ENCODE results near the gene AOC1. TPM values are rescaled to one million over a fixed set of nuclear protein-coding genes. Genes with fewer than 3 reads are reported as not detected.

Gene AOC1
- total RNA-seq, 6 experiments from 2014 or later: 2.2 to 17.5 (median 9.4) TPM; not detected in 3

- no peak for TF ChIP-seq CTCF (IDR thresholded peaks at IDR 0.05)
- no peak for TF ChIP-seq POLR2A (IDR thresholded peaks at IDR 0.05)
- H3K36me3 ChIP-seq: no peaks in the 10 kb centered on the region
- H3K4me3 ChIP-seq: no peak overlapping the region
- no peaks in the 10 kb centered on the region for H3K27me3 ChIP-seq
- ATAC-seq: no peak
- H3K4me1 ChIP-seq: no peaks in the 10 kb centered on the region
- H3K27ac ChIP-seq: no peak overlapping the region
- no peaks in the 10 kb centered on the region for H3K9me3 ChIP-seq
- peak in 1 of 3 donors; percentile 38 for DNase-seq
- 38% methylated on average over 10 of the region's 12 CpGs for WGBS (ENCODE audit: insufficient coverage, low coverage, low lambda C conversion rate, missing lambda C conversion rate)
- intact Hi-C loops (cut with DNase I): no loop called here
Measured at GRCh38 chr7:150910996-150911422, 58.7 kb downstream of the AOC1 start.

Other genes starting within 250 kb of the AOC1 start
- gene GIMAP6, start 220.1 kb upstream of the AOC1 start, total RNA-seq: 10 to 100 TPM in 1 of 6 experiments, 1 to 10 TPM in 5; 4.7 to 10.2 (median 8.4) TPM
- gene GIMAP2, start 166.8 kb upstream of the AOC1 start, total RNA-seq: 1 to 10 TPM; 4.8 to 7.4 (median 5.7) TPM
- gene GIMAP1, start 135.9 kb upstream of the AOC1 start, total RNA-seq: 1 to 10 TPM in 5 of 6 experiments, under 1 TPM in 1; 0.73 to 2.4 (median 1.8) TPM
- 1 to 10 TPM; 2.9 to 9.8 (median 8.0) TPM for gene GIMAP5, start 115.1 kb upstream of the AOC1 start, total RNA-seq
- gene TMEM176B, start 52.2 kb upstream of the AOC1 start, total RNA-seq: 1,000 to 10,000 TPM in 1 of 6 experiments, 100 to 1,000 TPM in 5; 711 to 1,315 (median 795) TPM
- gene TMEM176A, start 51.7 kb upstream of the AOC1 start, total RNA-seq: 1,000 to 10,000 TPM in 1 of 6 experiments, 100 to 1,000 TPM in 5; 441 to 1,033 (median 702) TPM
- gene KCNH2, start 125.8 kb downstream of the AOC1 start, total RNA-seq: under 1 TPM in 5 of 6 experiments, not detected in 1; 0.11 to 0.69 (median 0.18) TPM
- 1 to 10 TPM; 2.4 to 9.2 (median 5.0) TPM for gene NOS3, start 138.5 kb downstream of the AOC1 start, total RNA-seq
- gene ATG9B, start 172.0 kb downstream of the AOC1 start, total RNA-seq: under 1 TPM in 1 of 6 experiments, not detected in 5; 0.40 TPM
- gene ABCB8, start 175.9 kb downstream of the AOC1 start, total RNA-seq: 10 to 100 TPM; 22.3 to 33.8 (median 26.8) TPM
- gene ASIC3, start 196.0 kb downstream of the AOC1 start, total RNA-seq: 1 to 10 TPM in 5 of 6 experiments, under 1 TPM in 1; 0.53 to 1.2 (median 1.2) TPM
- gene CDK5, start 205.4 kb downstream of the AOC1 start, total RNA-seq: 1 to 10 TPM; 5.0 to 9.6 (median 6.1) TPM
- 100 to 1,000 TPM in 4 of 6 experiments, 10 to 100 TPM in 2; 74.0 to 140 (median 106) TPM for gene SLC4A2, start 207.1 kb downstream of the AOC1 start, total RNA-seq
- gene FASTK, start 228.3 kb downstream of the AOC1 start, total RNA-seq: 10 to 100 TPM; 33.4 to 48.8 (median 43.9) TPM
- gene TMUB1, start 231.0 kb downstream of the AOC1 start, total RNA-seq: 10 to 100 TPM; 27.7 to 63.1 (median 41.8) TPM
- gene AGAP3, start 234.0 kb downstream of the AOC1 start, total RNA-seq: 10 to 100 TPM; 36.3 to 44.3 (median 39.5) TPM

Measured in right lobe of liver (tissue), 6 donors.